Stimulated activated CD8-positive, alpha-beta memory T cell treated with anti-CD3 and anti-CD28 coated beads, Interleukin-7, amount 100 ng/mL, for 48 hours (primary cell): ENCODE data around the gene WIPF3.
A peak's percentile ranks its signal among the peaks of the same experiment; 100 is the strongest.
"Not testable (repeated sequence)": the region's sequence is repeated elsewhere in the genome, so short reads cannot be mapped to it uniquely, and the experiment has no call there.

Experiments used
- DNase-seq, 2 donors: peaks; one replicate each; pipeline ENCODE4 v3.0.0-alpha.2; 2020; ENCODE audit warnings: low read depth in 1 of 2; ENCODE audit errors: extremely low read depth in 1 of 2

Gene WIPF3

GRCh38 chr7:29875741-29876140, 69.4 kb downstream of the WIPF3 start:
- DNase-seq: no peak

GRCh38 chr7:29877196-29877595, 70.9 kb downstream of the WIPF3 start:
- no peak for DNase-seq

DNA sequence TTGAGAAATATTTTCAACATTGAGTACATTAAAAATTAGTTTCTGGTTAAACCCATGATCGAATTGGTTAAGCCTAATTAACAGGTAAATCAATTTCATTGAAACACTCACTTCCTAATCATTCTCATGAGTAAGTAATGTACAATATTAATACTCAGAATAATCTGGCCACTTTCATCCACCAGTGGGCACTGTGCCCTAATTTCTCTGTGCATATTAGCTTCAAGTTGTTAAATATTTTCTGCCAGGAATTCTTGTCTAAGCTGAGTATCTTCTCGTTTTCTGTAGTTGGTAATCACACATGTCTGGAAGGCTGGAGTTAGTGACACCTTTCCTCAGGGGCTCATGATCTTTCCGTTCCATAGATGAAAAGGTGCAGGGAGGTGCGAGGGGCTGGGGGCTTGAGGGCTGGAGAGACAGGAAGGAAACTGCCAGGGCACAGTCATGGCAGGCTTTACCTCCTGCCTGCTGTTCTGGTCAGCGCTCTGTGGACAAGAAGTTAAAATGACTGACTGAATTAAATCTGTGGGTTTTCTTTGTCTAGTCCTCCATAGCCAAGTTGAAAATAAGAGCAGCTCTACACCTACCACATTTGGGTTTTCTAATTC, 71.9 kb downstream of the WIPF3 start:
- DNase-seq: no peak

- DNase-seq: peak in 1 of 2 donors; percentile 6
Observed at GRCh38 chr7:29879609-29880008, 73.3 kb downstream of the WIPF3 start.

DNA sequence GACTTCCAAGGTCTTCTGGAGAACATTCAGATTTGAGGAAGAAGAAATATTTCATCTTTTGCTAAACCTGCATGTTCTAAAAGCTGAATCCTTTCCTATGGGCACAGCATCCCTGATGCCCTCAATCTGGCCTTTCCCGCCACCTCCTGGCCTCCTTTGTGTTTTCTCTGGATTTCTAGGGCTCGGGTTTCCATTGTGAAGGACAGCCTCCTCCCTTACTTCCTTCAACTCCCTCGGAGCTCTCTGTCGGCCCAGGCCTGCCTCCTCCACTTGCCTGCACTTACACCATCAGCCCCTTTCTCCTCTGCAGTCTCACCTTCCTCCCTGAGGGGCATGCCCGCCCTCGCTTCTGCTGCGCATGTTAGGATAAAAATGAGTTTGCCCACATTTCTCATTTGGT, 75.4 kb downstream of the WIPF3 start:
- DNase-seq: no peak

DNA sequence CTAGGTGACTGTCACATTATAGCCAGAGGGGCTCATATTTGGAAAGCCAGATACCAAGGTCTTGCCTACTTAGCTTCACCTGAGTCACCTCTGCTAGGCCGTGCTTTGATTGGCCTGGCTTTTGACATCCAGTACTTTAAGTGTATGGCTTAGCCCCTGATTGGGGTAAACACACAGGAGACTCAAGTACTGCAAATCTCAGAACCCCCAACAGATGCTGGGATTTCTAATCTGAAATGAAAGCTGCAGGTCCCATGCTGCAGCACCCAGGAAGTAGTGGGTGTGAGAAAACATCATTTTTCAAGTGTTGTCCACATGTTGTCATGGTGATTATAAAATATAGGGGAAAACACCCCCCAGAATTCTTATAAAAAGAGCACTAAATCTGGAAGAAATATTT, 76.2 kb downstream of the WIPF3 start:
- DNase-seq: no peak

GRCh38 chr7:29883462-29884398, 77.4 kb downstream of the WIPF3 start:
- DNase-seq: no peak

GRCh38 chr7:29884399-29885272, 78.3 kb downstream of the WIPF3 start:
- DNase-seq: no peak

DNA sequence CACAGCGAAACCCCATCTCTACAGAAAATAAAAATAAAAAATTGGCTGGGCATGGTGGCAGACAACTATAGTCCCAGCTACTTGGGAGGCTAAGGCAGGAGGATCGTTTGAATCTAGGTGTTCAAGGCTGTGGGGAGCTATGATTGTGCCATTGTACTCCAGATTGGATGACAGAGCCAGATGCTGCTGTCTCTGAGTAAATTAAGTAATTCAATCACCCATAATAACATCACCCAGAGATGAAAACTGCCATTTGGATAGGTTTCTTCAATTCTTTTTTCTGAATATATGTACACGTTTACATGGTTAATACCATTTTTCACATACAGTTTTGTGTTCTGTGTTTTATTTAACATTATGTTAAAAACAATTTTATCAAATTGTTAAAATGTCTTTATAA, 79.3 kb downstream of the WIPF3 start:
- no peak for DNase-seq

DNA sequence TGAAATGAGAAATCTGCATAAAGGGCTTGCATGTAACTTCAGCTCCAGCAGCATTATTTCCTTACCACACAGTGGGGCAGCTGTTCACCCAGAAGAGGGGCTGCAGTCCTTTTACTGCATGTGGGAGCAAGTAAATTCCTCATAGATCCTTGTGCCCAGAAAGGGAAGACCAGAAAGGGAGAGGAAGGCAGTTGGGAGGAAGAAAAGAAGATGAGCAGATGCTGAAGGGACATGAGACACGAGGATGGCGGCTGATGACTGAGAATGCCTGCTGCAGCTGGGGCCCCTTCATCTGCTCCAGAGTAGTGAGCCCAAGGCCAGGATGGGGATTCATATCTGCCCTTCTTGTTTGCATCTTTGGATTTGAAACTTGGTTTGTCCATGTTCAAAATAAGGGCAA, 80.5 kb downstream of the WIPF3 start:
- no peak for DNase-seq

- DNase-seq: no peak
Observed at GRCh38 chr7:29888006-29888405, 81.7 kb downstream of the WIPF3 start.

- no peak for DNase-seq
Observed at GRCh38 chr7:29889288-29889687, 83.0 kb downstream of the WIPF3 start.

DNA sequence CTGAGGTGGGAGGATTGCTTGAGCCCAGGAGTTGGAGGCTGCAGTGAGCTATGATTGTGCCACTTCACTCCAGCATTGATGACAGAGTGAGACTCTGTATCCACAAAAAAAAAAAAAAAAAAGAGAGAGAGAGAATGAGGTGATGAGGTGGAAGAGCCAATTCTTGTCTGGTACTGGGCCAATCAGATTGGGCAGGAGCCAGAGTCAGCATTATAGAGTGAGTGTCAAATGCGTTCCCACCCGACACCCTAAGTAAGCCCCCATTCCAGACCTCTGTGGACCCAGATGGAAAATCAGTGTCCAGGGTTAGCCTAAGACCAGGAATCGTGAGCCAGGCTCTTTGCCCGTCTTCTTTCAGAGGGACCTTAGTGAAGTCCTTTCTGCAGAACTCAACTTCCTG, 83.9 kb downstream of the WIPF3 start:
- DNase-seq: no peak

DNA sequence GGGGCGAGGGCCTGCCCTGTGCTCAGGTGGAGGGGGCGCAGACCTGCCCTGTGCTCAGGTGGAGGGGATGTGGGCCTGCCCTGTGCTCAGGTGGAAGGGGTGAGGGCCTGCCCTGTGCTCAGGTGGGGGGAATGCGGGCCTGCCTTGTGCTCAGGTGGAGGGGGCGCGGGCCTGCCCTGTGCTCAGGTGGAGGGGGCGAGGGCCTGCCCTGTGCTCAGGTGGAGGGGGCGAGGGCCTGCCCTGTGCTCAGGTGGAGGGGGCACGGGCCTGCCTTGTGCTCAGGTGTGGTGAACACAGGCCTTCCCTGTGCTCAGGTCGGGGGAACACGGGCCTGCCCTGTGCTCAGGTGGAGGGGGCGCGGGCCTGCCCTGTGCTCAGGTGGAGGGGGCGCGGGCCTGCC, 84.5 kb downstream of the WIPF3 start:
- DNase-seq: not testable (repeated sequence)

GRCh38 chr7:29891766-29892165, 85.5 kb downstream of the WIPF3 start:
- DNase-seq: no peak

- DNase-seq: no peak
Observed at GRCh38 chr7:29892231-29892630, 85.9 kb downstream of the WIPF3 start.

DNA sequence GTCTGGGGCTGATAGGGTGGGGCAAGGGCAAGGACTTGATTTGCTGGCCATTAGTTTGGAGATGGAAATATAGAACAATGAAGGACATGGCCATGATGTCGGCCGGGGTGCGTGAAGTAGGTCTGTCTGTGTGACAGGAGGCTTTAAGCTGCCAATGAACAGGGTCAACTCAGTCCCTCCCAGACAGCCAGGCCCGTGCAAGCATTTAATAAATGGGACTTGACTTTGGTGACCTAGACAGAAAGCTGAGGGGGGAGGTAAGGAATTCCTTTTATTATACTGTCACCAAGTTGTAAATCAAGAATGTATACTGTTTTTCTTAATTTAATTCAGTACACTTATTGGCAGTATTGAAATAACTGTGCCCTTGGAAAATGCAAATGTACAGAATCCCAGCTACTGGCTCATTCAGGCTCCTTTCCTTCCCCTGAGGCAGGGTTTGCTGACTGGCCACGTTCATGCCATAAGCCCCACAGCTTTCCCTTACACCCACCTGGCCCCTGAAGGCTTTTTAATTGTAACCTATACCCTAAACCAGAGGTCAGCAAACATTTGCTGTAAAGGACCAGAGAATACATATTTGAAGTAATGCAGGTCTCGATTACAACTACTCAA, 87.2 kb downstream of the WIPF3 start:
- no peak for DNase-seq

GRCh38 chr7:29894256-29894655, 87.9 kb downstream of the WIPF3 start:
- DNase-seq: no peak

DNA sequence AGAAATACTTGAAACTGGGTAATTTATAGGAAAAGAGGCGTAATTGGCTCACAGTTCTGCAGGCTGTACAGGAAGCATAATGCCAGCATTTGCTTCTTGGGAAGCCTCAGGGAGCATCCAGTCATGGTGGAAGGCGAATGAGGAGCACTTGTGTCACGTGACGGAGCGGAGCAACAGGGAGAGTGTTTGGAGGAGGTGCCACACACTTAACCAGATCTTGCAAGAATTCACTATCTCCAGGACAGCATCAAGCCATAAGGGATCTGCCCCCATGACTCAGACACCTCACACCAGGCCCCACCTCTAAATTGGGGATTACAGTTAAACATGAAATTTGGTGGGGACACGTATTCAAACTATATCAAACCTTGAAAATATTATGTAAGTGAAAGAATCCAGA, 89.3 kb downstream of the WIPF3 start:
- no peak for DNase-seq

DNA sequence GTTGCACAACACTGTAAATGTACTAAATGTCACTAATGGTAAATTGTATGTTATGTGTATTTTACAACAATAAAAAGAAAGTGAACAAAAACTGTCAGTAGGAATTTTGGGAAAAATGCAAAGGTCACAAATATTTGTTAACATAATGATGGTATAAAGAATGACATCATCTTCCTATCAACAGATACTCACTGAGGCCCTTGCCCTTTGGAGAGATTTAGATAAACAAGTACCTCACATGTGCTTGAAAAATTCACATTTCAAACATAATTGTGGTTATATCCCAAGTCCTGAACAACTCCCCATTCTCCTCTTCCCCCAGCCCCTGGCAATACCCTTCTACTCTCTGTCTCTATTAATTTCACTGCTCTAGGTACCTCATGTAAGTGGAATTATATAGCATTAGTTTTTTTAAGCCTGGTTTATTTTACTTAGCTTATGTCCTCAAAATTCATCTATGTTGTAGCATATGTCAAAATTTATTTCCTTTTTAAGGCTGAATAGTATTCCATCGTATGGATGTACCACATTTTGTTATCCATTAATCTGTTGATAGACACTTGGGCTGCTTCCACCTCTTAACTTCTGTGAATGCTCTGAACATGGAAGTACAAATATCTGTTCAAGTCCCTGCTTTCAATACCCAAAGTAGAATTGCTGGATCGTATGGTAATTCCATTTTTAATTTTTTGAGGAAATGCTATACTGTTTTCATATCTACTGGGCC, 90.5 kb downstream of the WIPF3 start:
- DNase-seq: no peak
